Tibial nerve (tissue), 4 donors: Measurements from ENCODE around the gene ATP5ME.

Experiments used
- EP300 ChIP-seq, 2 donors: sonication (generic); formaldehyde crosslinking; IDR thresholded peaks; one replicate each; pipeline ENCODE4 v1.6.1; 2017; ENCODE audit warnings: antibody characterized with exemption in 2 of 2, mild to moderate bottlenecking in 1 of 2
- POLR2A ChIP-seq, 2 donors: fragments of 450-650 bp; IDR thresholded peaks; one replicate each; pipeline ENCODE4 v1.6.1; 2017; ENCODE audit warnings: antibody characterized with exemption in 2 of 2, mild to moderate bottlenecking in 2 of 2, moderate library complexity in 2 of 2
- TF ChIP-seq, protein P1 (sequence below), 5 experiments: fragments of 200-600 bp in 3 of 5; fragments of 450-650 bp in 2 of 5; sonication (generic) in 3 of 5; IDR thresholded peaks; one replicate each; pipeline ENCODE4 v1.5.1; 2016 to 2019; ENCODE audit warnings: antibody characterized with exemption in 5 of 5, mild to moderate bottlenecking in 3 of 5, moderate library complexity in 2 of 5

DNA sequence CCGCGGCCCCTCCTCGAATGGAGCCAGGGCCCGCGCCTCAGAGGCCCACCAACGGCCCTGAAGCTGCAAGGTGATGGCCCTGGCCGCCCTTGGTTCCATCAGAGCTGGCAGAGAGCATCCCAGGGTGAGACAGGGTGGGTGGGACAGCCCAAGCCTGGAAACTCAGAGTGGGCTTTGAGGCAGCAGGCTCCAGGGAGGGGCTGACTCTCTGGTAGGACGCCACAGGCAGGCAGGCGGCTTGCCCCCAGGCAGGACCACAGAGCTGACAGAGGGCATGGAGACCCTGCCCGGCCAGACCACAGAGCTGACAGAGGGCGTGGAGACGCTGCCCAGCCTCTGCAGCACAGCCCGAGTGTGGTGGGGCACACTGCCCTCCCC is 5.0 kb upstream of the ATP5ME start:
- TF ChIP-seq, protein P1, sequence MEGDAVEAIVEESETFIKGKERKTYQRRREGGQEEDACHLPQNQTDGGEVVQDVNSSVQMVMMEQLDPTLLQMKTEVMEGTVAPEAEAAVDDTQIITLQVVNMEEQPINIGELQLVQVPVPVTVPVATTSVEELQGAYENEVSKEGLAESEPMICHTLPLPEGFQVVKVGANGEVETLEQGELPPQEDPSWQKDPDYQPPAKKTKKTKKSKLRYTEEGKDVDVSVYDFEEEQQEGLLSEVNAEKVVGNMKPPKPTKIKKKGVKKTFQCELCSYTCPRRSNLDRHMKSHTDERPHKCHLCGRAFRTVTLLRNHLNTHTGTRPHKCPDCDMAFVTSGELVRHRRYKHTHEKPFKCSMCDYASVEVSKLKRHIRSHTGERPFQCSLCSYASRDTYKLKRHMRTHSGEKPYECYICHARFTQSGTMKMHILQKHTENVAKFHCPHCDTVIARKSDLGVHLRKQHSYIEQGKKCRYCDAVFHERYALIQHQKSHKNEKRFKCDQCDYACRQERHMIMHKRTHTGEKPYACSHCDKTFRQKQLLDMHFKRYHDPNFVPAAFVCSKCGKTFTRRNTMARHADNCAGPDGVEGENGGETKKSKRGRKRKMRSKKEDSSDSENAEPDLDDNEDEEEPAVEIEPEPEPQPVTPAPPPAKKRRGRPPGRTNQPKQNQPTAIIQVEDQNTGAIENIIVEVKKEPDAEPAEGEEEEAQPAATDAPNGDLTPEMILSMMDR (IDR thresholded peaks at IDR 0.05): no peak
- no peak for TF ChIP-seq POLR2A (IDR thresholded peaks at IDR 0.05)
- no peak for TF ChIP-seq EP300 (IDR thresholded peaks at IDR 0.05)
